Esophagus muscularis mucosa (tissue), 4 donors: ENCODE measurements around the gene SLC51A. TPM values are rescaled to one million over a fixed set of nuclear protein-coding genes. Genes with fewer than 3 reads are reported as not detected.

Experiments used
- DNase-seq: peaks from one replicate; pipeline ENCODE4 v3.0.0-alpha.2; 2017; ENCODE audit errors: extremely low spot score
- H3K27ac ChIP-seq, 4 donors: fragments of 200-600 bp; sonication (generic); replicated peaks in 1 of 4; 1 replicate in 3 of 4; 2 replicates in 1 of 4; pipeline ENCODE4 v1.5.1; 2016 to 2019; ENCODE audit warnings: mild to moderate bottlenecking in 1 of 4
- H3K27me3 ChIP-seq, 4 donors: fragments of 200-600 bp; sonication (generic); one replicate each; pipeline versions ENCODE4 v1.5.1 to v1.6.0; 2016 to 2019
- H3K36me3 ChIP-seq, 4 donors: fragments of 200-600 bp; sonication (generic); one replicate each; pipeline ENCODE4 v1.5.1; 2016 to 2019
- H3K4me1 ChIP-seq, 4 donors: fragments of 200-600 bp; sonication (generic); one replicate each; pipeline ENCODE4 v1.5.1; 2016 to 2019
- H3K4me3 ChIP-seq, 4 donors: fragments of 200-600 bp; sonication (generic); 1 replicate in 2 of 4; 2 replicates in 2 of 4; pipeline ENCODE4 v1.5.1; 2016 to 2019; ENCODE audit warnings: mild to moderate bottlenecking in 4 of 4, moderate library complexity in 1 of 4
- H3K9me3 ChIP-seq, 4 donors: fragments of 200-600 bp; sonication (generic); 1 replicate in 3 of 4; 2 replicates in 1 of 4; pipeline ENCODE4 v1.5.1; 2016 to 2019
- CTCF ChIP-seq, 3 experiments: fragments of 200-600 bp in 2 of 3; fragments of 450-650 bp in 1 of 3; sonication (generic) in 2 of 3; IDR thresholded peaks; one replicate each; pipeline ENCODE4 v1.5.1; 2017 to 2019; ENCODE audit warnings: antibody characterized with exemption in 3 of 3, mild to moderate bottlenecking in 2 of 3, moderate library complexity in 1 of 3
- EP300 ChIP-seq: sonication (generic); formaldehyde crosslinking; IDR thresholded peaks from one replicate; pipeline ENCODE4 v1.6.1; 2017; ENCODE audit warnings: antibody characterized with exemption
- POLR2A ChIP-seq: fragments of 450-650 bp; IDR thresholded peaks from one replicate; pipeline ENCODE4 v1.6.1; 2017; ENCODE audit warnings: antibody characterized with exemption, moderate library complexity, mild to moderate bottlenecking, low read depth
- POLR2AphosphoS5 ChIP-seq, 2 donors: sonication (generic); formaldehyde crosslinking; IDR thresholded peaks; one replicate each; pipeline ENCODE4 v1.6.1; 2017; ENCODE audit warnings: antibody characterized with exemption in 2 of 2
- WGBS: methylation state at CpG from one replicate; pipeline ENCODE4 v1.1.5; 2018; 5-methylcytosine and 5-hydroxymethylcytosine counted together
- intact Hi-C: fragments of 100-400 bp; cut with DNase I; formaldehyde crosslinking; loops from one replicate; pipeline ENCODE4 v1.15.1; 2023
- total RNA-seq, 4 donors: library from RNA; depleted of rRNA; stranded (reverse); fragments of >200 nt; gene quantifications; one replicate each; pipeline versions ENCODE4 v1.1.0 to v1.2.1, GENCODE V29; 2016

Gene SLC51A
- total RNA-seq, 4 donors from 2014 or later = not detected

- DNase-seq = no peak
- WGBS = 96% methylated on average over 12 of the region's 12 CpGs
- TF ChIP-seq POLR2AphosphoS5 (IDR thresholded peaks at IDR 0.05) (no peak), POLR2A (no peak), CTCF (IDR thresholded peaks at IDR 0.05) (no peak)
- Histone ChIP-seq H3K9me3 (no peaks in the 10 kb centered on the region), H3K4me3 (no peak overlapping the region), H3K27me3 (peaks cover 0 to 7% (median 0%) of the 10 kb centered on the region in 4 donors), H3K27ac (no peak overlapping the region), H3K36me3 (peaks cover 7 to 14% (median 8%) of the 10 kb centered on the region in 4 donors), H3K4me1 (peaks cover 0 to 3% (median 1%) of the 10 kb centered on the region in 4 donors)
- intact Hi-C loops = no loop called here
These were observed 16.0 kb downstream of the SLC51A start for GRCh38 chr3:196232154-196232881.

DNA sequence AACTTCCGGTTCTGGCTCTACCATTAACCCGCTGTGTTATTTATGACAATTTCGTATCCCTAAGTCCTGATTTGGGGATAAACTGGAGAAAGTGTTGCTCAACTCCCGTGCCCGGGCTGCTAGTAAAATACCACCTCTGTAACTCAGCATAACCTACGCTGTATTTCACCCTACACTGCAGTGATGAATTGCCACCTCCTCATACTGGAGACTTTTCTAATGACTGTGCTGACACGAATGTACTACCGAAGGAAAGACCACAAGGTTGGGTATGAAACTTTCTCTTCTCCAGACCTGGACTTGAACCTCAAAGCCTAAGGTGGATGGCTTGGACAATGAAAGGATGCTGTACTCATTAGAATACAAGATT is 16.5 kb downstream of the SLC51A start:
- no peak for DNase-seq
- peaks cover 0 to 1% (median 0%) of the 10 kb centered on the region in 4 donors for H3K27me3 ChIP-seq
- no peak overlapping the region for H3K27ac ChIP-seq
- intact Hi-C loops = no loop called here
- H3K9me3 ChIP-seq = no peaks in the 10 kb centered on the region
- 80% methylated on average over 8 of the region's 8 CpGs for WGBS
- H3K4me1 ChIP-seq = peaks cover 0 to 2% (median 0%) of the 10 kb centered on the region in 4 donors
- H3K4me3 ChIP-seq = no peak overlapping the region
- TF ChIP-seq POLR2AphosphoS5 (IDR thresholded peaks at IDR 0.05) (no peak), POLR2A (no peak), CTCF (IDR thresholded peaks at IDR 0.05) (no peak), EP300 (no peak)
- peaks cover 12 to 19% (median 13%) of the 10 kb centered on the region in 4 donors for H3K36me3 ChIP-seq

- TF ChIP-seq POLR2A = no peak
- no peak for TF ChIP-seq POLR2AphosphoS5 (IDR thresholded peaks at IDR 0.05)
- TF ChIP-seq CTCF (IDR thresholded peaks at IDR 0.05) = no peak
- TF ChIP-seq EP300 = no peak
- H3K4me1 ChIP-seq = no peaks in the 10 kb centered on the region
- H3K27ac ChIP-seq = no peak overlapping the region
- H3K4me3 ChIP-seq = no peak overlapping the region
- no peaks in the 10 kb centered on the region for H3K9me3 ChIP-seq
- H3K36me3 ChIP-seq = peaks cover 35 to 45% (median 40%) of the 10 kb centered on the region in 4 donors
- no peak for DNase-seq
- H3K27me3 ChIP-seq = no peaks in the 10 kb centered on the region
- WGBS = 73% methylated on average over 12 of the region's 12 CpGs
- intact Hi-C loops = no loop called here
These were observed 19.3 kb downstream of the SLC51A start for GRCh38 chr3:196235452-196236122.

GRCh38 chr3:196236223-196236622 is 19.9 kb downstream of the SLC51A start:
- intact Hi-C loops = no loop called here
- no peak overlapping the region for H3K4me3 ChIP-seq
- no peaks in the 10 kb centered on the region for H3K4me1 ChIP-seq
- WGBS = 86% methylated on average over 8 of the region's 8 CpGs
- H3K9me3 ChIP-seq = no peaks in the 10 kb centered on the region
- H3K27ac ChIP-seq = no peak overlapping the region
- DNase-seq = no peak
- no peak for TF ChIP-seq POLR2AphosphoS5 (IDR thresholded peaks at IDR 0.05)
- TF ChIP-seq EP300 = no peak
- no peak for TF ChIP-seq POLR2A
- TF ChIP-seq CTCF (IDR thresholded peaks at IDR 0.05) = no peak
- H3K27me3 ChIP-seq = no peaks in the 10 kb centered on the region
- H3K36me3 ChIP-seq = peaks cover 42 to 50% (median 46%) of the 10 kb centered on the region in 4 donors
